ENCODE measurements around the gene LRRC15.

GRCh38 chr3:194314388-194315068 is 55.0 kb downstream of the LRRC15 start:
- TF ChIP-seq CTCF (IDR thresholded peaks at IDR 0.05) (no peak), POLR2AphosphoS5 (IDR thresholded peaks at IDR 0.05; ENCODE audit: insufficient read depth in 1 of 2, low read depth in 1 of 2) (no peak)

All from vagina (tissue), 2 donors.